Renal pelvis (tissue), 12 donors: Measurements from ENCODE around the gene STON1. TPM values are rescaled to one million over a fixed set of nuclear protein-coding genes. Genes with fewer than 3 reads are reported as not detected.
"Not testable (repeated sequence)": the region's sequence is repeated elsewhere in the genome, so short reads cannot be mapped to it uniquely, and the experiment has no call there.

Experiments used
- DNase-seq: peaks from one replicate; pipeline ENCODE4 v3.0.0-alpha.2; 2013
- long read RNA-seq, 16 experiments: transcript quantifications; one replicate each; lab custom pipeline, GENCODE V29; 2026
- polyA plus RNA-seq, 3 donors: library from polyadenylated mRNA; unstranded; fragments of 120-200 nt; gene quantifications; one replicate each; pipeline ENCODE4 v1.2.1, GENCODE V29; 2013; ENCODE audit not compliant: insufficient read length in 3 of 3

STON1 gene
- 10 to 100 TPM; 31.1 to 38.7 (median 34.1) TPM for polyA plus RNA-seq
- long read RNA-seq, donor 1, full-length matches to known transcripts = 4 of 9 reads
- long read RNA-seq, donor 1, partial matches to known transcripts = 5 of 9 reads
- long read RNA-seq, donor 1, other reads (novel, unspliced or antisense) = 0 of 9 reads
- long read RNA-seq, donor 2, full-length matches to known transcripts = 7 of 7 reads
- long read RNA-seq, donor 2, partial matches to known transcripts = 0 of 7 reads
- long read RNA-seq, donor 2, other reads (novel, unspliced or antisense) = 0 of 7 reads
- long read RNA-seq, donor 3, full-length matches to known transcripts = 1 of 12 reads
- long read RNA-seq, donor 3, partial matches to known transcripts = 11 of 12 reads
- long read RNA-seq, donor 3, other reads (novel, unspliced or antisense) = 0 of 12 reads
- long read RNA-seq, donor 4, full-length matches to known transcripts = 5 of 5 reads
- long read RNA-seq, donor 4, partial matches to known transcripts = 0 of 5 reads
- long read RNA-seq, donor 4, other reads (novel, unspliced or antisense) = 0 of 5 reads
- long read RNA-seq, donor 5 = 0 reads
- long read RNA-seq, donor 6, full-length matches to known transcripts = 3 of 3 reads
- long read RNA-seq, donor 6, partial matches to known transcripts = 0 of 3 reads
- long read RNA-seq, donor 6, other reads (novel, unspliced or antisense) = 0 of 3 reads
- long read RNA-seq, donor 7, full-length matches to known transcripts = 1 of 25 reads
- long read RNA-seq, donor 7, partial matches to known transcripts = 24 of 25 reads
- long read RNA-seq, donor 7, other reads (novel, unspliced or antisense) = 0 of 25 reads
- long read RNA-seq, donor 8, full-length matches to known transcripts = 3 of 3 reads
- long read RNA-seq, donor 8, partial matches to known transcripts = 0 of 3 reads
- long read RNA-seq, donor 8, other reads (novel, unspliced or antisense) = 0 of 3 reads
- long read RNA-seq, donor 9, full-length matches to known transcripts = 4 of 18 reads
- long read RNA-seq, donor 9, partial matches to known transcripts = 14 of 18 reads
- long read RNA-seq, donor 9, other reads (novel, unspliced or antisense) = 0 of 18 reads
- long read RNA-seq, donor 10, full-length matches to known transcripts = 1 of 8 reads
- long read RNA-seq, donor 10, partial matches to known transcripts = 7 of 8 reads
- long read RNA-seq, donor 10, other reads (novel, unspliced or antisense) = 0 of 8 reads
- long read RNA-seq, donor 11, full-length matches to known transcripts = 1 of 1 reads
- long read RNA-seq, donor 11, partial matches to known transcripts = 0 of 1 reads
- long read RNA-seq, donor 11, other reads (novel, unspliced or antisense) = 0 of 1 reads
- long read RNA-seq, donor 12, full-length matches to known transcripts = 4 of 9 reads
- long read RNA-seq, donor 12, partial matches to known transcripts = 5 of 9 reads
- long read RNA-seq, donor 12, other reads (novel, unspliced or antisense) = 0 of 9 reads
- long read RNA-seq, donor 13, partial matches to known transcripts = 5 of 5 reads
- long read RNA-seq, donor 13, other reads (novel, unspliced or antisense) = 0 of 5 reads
- long read RNA-seq, donor 14 = 0 reads
- long read RNA-seq, donor 15 = 0 reads
- long read RNA-seq, donor 16, full-length matches to known transcripts = 3 of 8 reads
- long read RNA-seq, donor 16, partial matches to known transcripts = 5 of 8 reads
- long read RNA-seq, donor 16, other reads (novel, unspliced or antisense) = 0 of 8 reads

- no peak for DNase-seq
Measured at GRCh38 chr2:48530033-48530811, at the start of gene STON1. Gene STON1 (plus strand): TSS chr2:48530154. CDS start chr2:48580634, 50,480 bp downstream.

- DNase-seq = no peak
Measured at GRCh38 chr2:48480526-48480925, 49.4 kb upstream of the STON1 start.

GRCh38 chr2:48482313-48482712 is 47.6 kb upstream of the STON1 start:
- DNase-seq = peak; percentile 78

GRCh38 chr2:48482769-48483168 is 47.2 kb upstream of the STON1 start:
- no peak for DNase-seq

GRCh38 chr2:48483506-48483905 is 46.4 kb upstream of the STON1 start:
- DNase-seq = no peak

- no peak for DNase-seq
Measured at GRCh38 chr2:48483916-48484315, 46.0 kb upstream of the STON1 start.

- no peak for DNase-seq
Measured at GRCh38 chr2:48488545-48488944, 41.4 kb upstream of the STON1 start.

GRCh38 chr2:48496849-48497248 is 33.1 kb upstream of the STON1 start:
- no peak for DNase-seq

GRCh38 chr2:48504647-48505327 is 25.2 kb upstream of the STON1 start:
- DNase-seq = no peak

- DNase-seq = no peak
Measured at GRCh38 chr2:48507111-48507510, 22.8 kb upstream of the STON1 start.

GRCh38 chr2:48508461-48509124 is 21.4 kb upstream of the STON1 start:
- no peak for DNase-seq

GRCh38 chr2:48510329-48510728 is 19.6 kb upstream of the STON1 start:
- DNase-seq = no peak

- no peak for DNase-seq
Measured at GRCh38 chr2:48511849-48512470, 18.0 kb upstream of the STON1 start.

GRCh38 chr2:48512571-48512970 is 17.4 kb upstream of the STON1 start:
- DNase-seq = no peak

GRCh38 chr2:48514348-48515003 is 15.5 kb upstream of the STON1 start:
- no peak for DNase-seq

- no peak for DNase-seq
Measured at GRCh38 chr2:48515513-48515985, 14.4 kb upstream of the STON1 start.

- DNase-seq = no peak
Measured at GRCh38 chr2:48519593-48519992, 10.4 kb upstream of the STON1 start.

- DNase-seq = not testable (repeated sequence)
Measured at GRCh38 chr2:48524756-48525155, 5.2 kb upstream of the STON1 start.
